H1 (cell line): ENCODE measurements around the gene GRIN3A. TPM values are rescaled to one million over a fixed set of nuclear protein-coding genes. Genes with fewer than 3 reads are reported as not detected.
A peak's percentile ranks its signal among the peaks of the same experiment; 100 is the strongest.

Source experiments
- CTCF ChIA-PET: fragments of 300-600 bp; sonication (Branson Sonifier 250); formaldehyde crosslinking; loops from one replicate; lab custom pipeline; 2021; ENCODE audit not compliant: partially characterized antibody; lab: Charles Lee
- POLR2A ChIA-PET: fragments of 300-600 bp; sonication (Branson Sonifier 250); formaldehyde crosslinking; loops from one replicate; lab custom pipeline; 2021; ENCODE audit warnings: inconsistent platforms; ENCODE audit not compliant: partially characterized antibody; lab: Charles Lee
- DNase-seq, 2 experiments: peaks; one replicate each; pipeline versions ENCODE4 v3.0.0 to v3.0.0-alpha.2; 2010 to 2022; ENCODE audit warnings: low spot score in 2 of 2, low read depth in 1 of 2, mixed read lengths in 1 of 2
- FAIRE-seq: peaks from 2 replicates; lab custom pipeline; 2011; peaks lifted over from hg19 to GRCh38; lab: Jason Lieb, UNC
- H2AFZ ChIP-seq: 2 replicates; pipeline ENCODE4 v1.8.1; 2012; ENCODE audit warnings: low read length, inconsistent platforms
- H2AK5ac ChIP-seq: 2 replicates; pipeline ENCODE4 v1.6.1; 2013; ENCODE audit warnings: low read depth, low read length
- H2BK120ac ChIP-seq: replicated peaks from 2 replicates; pipeline ENCODE3; 2013; ENCODE audit warnings: low read depth, low read length, inconsistent platforms
- H2BK12ac ChIP-seq: 2 replicates; pipeline ENCODE4 v1.6.1; 2013; ENCODE audit warnings: low read depth, low read length
- H2BK15ac ChIP-seq: 2 replicates; pipeline ENCODE4 v1.6.1; 2013; ENCODE audit warnings: low read length
- H2BK20ac ChIP-seq: 2 replicates; pipeline ENCODE4 v1.6.1; 2013; ENCODE audit warnings: low read length
- H2BK5ac ChIP-seq: 2 replicates; pipeline ENCODE4 v1.6.1; 2013; ENCODE audit warnings: low read depth, low read length
- H3K14ac ChIP-seq: 2 replicates; pipeline ENCODE4 v1.6.1; 2013; ENCODE audit warnings: inconsistent platforms; ENCODE audit not compliant: insufficient read length
- H3K18ac ChIP-seq: 2 replicates; pipeline ENCODE4 v1.6.1; 2013; ENCODE audit warnings: low read length; ENCODE audit errors: extremely low read depth
- H3K23ac ChIP-seq: 2 replicates; pipeline ENCODE4 v1.6.1; 2013; ENCODE audit warnings: inconsistent platforms; ENCODE audit not compliant: insufficient read length
- H3K23me2 ChIP-seq: 2 replicates; pipeline ENCODE4 v1.6.1; 2013; ENCODE audit warnings: low read depth, low read length
- H3K27ac ChIP-seq: 2 replicates; pipeline ENCODE4 v1.6.1; 2011; ENCODE audit warnings: low read depth, low read length, inconsistent platforms
- H3K27me3 ChIP-seq, 4 experiments: replicated peaks in 1 of 4; 1 replicate in 1 of 4; 2 replicates in 3 of 4; pipeline versions ENCODE4 v1.6.1 to v1.8.1; 2011 to 2013; ENCODE audit warnings: low read length in 3 of 4, mild to moderate bottlenecking in 3 of 4, inconsistent platforms in 2 of 4, mixed read lengths in 2 of 4, moderate library complexity in 1 of 4; ENCODE audit not compliant: control insufficient read depth in 3 of 4, insufficient read depth in 3 of 4; ENCODE audit errors: extremely low read depth in 1 of 4
- H3K36me3 ChIP-seq, 4 experiments: 2 replicates each; pipeline versions ENCODE4 v1.6.1 to v1.8.1; 2011 to 2013; ENCODE audit warnings: mild to moderate bottlenecking in 4 of 4, low read length in 3 of 4, moderate library complexity in 2 of 4, control low read depth in 1 of 4, inconsistent platforms in 1 of 4; ENCODE audit not compliant: insufficient read depth in 4 of 4, control insufficient read depth in 2 of 4
- H3K4ac ChIP-seq: replicated peaks from 2 replicates; pipeline ENCODE3; 2013; ENCODE audit warnings: low read length, low read depth, mixed read lengths, inconsistent platforms; ENCODE audit not compliant: insufficient read length
- H3K4me1 ChIP-seq, 4 experiments: replicated peaks in 1 of 4; 1 replicate in 1 of 4; 2 replicates in 3 of 4; pipeline versions ENCODE4 v1.6.1 to v1.8.1; 2011 to 2013; ENCODE audit warnings: low read length in 3 of 4, inconsistent platforms in 2 of 4, mixed read lengths in 1 of 4; ENCODE audit not compliant: insufficient read depth in 4 of 4, control insufficient read depth in 3 of 4
- H3K4me2 ChIP-seq, 2 experiments: 2 replicates each; pipeline versions ENCODE4 v1.6.1 to v1.8.1; 2011 to 2013; ENCODE audit warnings: low read depth in 2 of 2, low read length in 2 of 2, control low read depth in 1 of 2, inconsistent platforms in 1 of 2, mild to moderate bottlenecking in 1 of 2; ENCODE audit not compliant: insufficient read depth in 1 of 2
- H3K4me3 ChIP-seq, 4 experiments: fragments of 200-600, 300-600 bp in 1 of 4; sonication (generic), shearing (Covaris generic), sonication (Bioruptor Twin) in 1 of 4; 2 replicates each; pipeline versions ENCODE4 v1.5.1 to v1.8.1; 2011 to 2016; ENCODE audit warnings: low read length in 4 of 4, low read depth in 3 of 4, control low read depth in 2 of 4, inconsistent platforms in 2 of 4, mild to moderate bottlenecking in 2 of 4, mixed read lengths in 1 of 4, moderate library complexity in 1 of 4; ENCODE audit not compliant: insufficient read depth in 2 of 4; ENCODE audit errors: extremely low read depth in 1 of 4
- H3K56ac ChIP-seq: replicated peaks from 2 replicates; pipeline ENCODE3; 2013; ENCODE audit warnings: low read depth, mild to moderate bottlenecking, mixed read lengths, low read length, inconsistent platforms; ENCODE audit not compliant: insufficient read length
- H3K79me1 ChIP-seq: 2 replicates; pipeline ENCODE4 v1.6.1; 2013; ENCODE audit warnings: low read depth, low read length, control low read depth
- H3K79me2 ChIP-seq, 2 experiments: 2 replicates each; pipeline versions ENCODE4 v1.6.1 to v1.8.1; 2012 to 2013; ENCODE audit warnings: low read length in 2 of 2, mild to moderate bottlenecking in 2 of 2, inconsistent platforms in 1 of 2; ENCODE audit not compliant: insufficient read depth in 2 of 2, control insufficient read depth in 1 of 2
- H3K9ac ChIP-seq, 4 experiments: replicated peaks in 1 of 4; 1 replicate in 1 of 4; 2 replicates in 3 of 4; pipeline versions ENCODE4 v1.6.1 to v1.8.1; 2011 to 2013; ENCODE audit warnings: low read depth in 3 of 4, low read length in 3 of 4, control low read depth in 2 of 4, mild to moderate bottlenecking in 2 of 4, moderate library complexity in 2 of 4, inconsistent platforms in 1 of 4; ENCODE audit errors: extremely low read depth in 1 of 4
- H3K9me3 ChIP-seq, 2 experiments: 2 replicates each; pipeline versions ENCODE4 v1.6.1 to v1.8.1; 2012 to 2013; ENCODE audit warnings: mild to moderate bottlenecking in 2 of 2, moderate library complexity in 2 of 2, control low read depth in 1 of 2, inconsistent platforms in 1 of 2, low read depth in 1 of 2, low read length in 1 of 2, mixed read lengths in 1 of 2; ENCODE audit not compliant: insufficient read depth in 2 of 2
- H4K20me1 ChIP-seq, 2 experiments: replicated peaks in 1 of 2; 2 replicates each; pipeline versions ENCODE3 to v1.8.1; 2011 to 2013; ENCODE audit warnings: inconsistent platforms in 2 of 2, low read length in 2 of 2, mild to moderate bottlenecking in 1 of 2; ENCODE audit not compliant: insufficient read depth in 2 of 2, control insufficient read depth in 1 of 2
- H4K5ac ChIP-seq: 2 replicates; pipeline ENCODE4 v1.6.1; 2013; ENCODE audit warnings: low read length, low read depth, mixed read lengths, inconsistent platforms; ENCODE audit not compliant: insufficient read length
- H4K8ac ChIP-seq: 2 replicates; pipeline ENCODE4 v1.8.0; 2013; ENCODE audit warnings: mild to moderate bottlenecking, moderate library complexity, low read length, inconsistent platforms; ENCODE audit not compliant: insufficient read depth; ENCODE audit errors: extremely low read depth
- H4K91ac ChIP-seq: replicated peaks from 2 replicates; pipeline ENCODE3; 2013; ENCODE audit warnings: low read length, mixed read lengths, inconsistent platforms; ENCODE audit not compliant: insufficient read length
- GTF2F1 ChIP-seq: IDR thresholded peaks from 2 replicates; pipeline ENCODE4 v1.6.1; 2012; ENCODE audit warnings: low read depth, low read length, improper control_type of control experiment, borderline replicate concordance
- MAX ChIP-seq: IDR thresholded peaks from 2 replicates; pipeline ENCODE4 v1.6.1; 2012; ENCODE audit warnings: inconsistent platforms
- WGBS, 2 experiments: shearing (Covaris generic) in 1 of 2; methylation state at CpG; one replicate each; pipeline versions ENCODE4 v1.1.6 to v1.1.7; 2013 to 2015; ENCODE audit warnings: low lambda C conversion rate in 2 of 2, mixed read lengths in 2 of 2, inconsistent platforms in 1 of 2, low coverage in 1 of 2, missing lambda C conversion rate in 1 of 2; ENCODE audit not compliant: insufficient replicate concordance in 2 of 2, insufficient coverage in 1 of 2, insufficient read length in 1 of 2; ENCODE audit errors: extremely low coverage in 1 of 2, missing lambda C conversion rate in 1 of 2; 5-methylcytosine and 5-hydroxymethylcytosine counted together
- polyA plus RNA-seq, 7 experiments: library from polyadenylated mRNA; depleted of rRNA in 3 of 7; stranded (reverse) in 5 of 7; unstranded in 2 of 7; fragments of >200 nt in 5 of 7; fragments of 200-250 nt in 2 of 7; gene quantifications; 1 replicate in 5 of 7; 2 replicates in 1 of 7; 4 replicates in 1 of 7; pipeline versions ENCODE4 v1.2.1 to v1.2.3, GENCODE V29; 2011 to 2013; ENCODE audit warnings: missing spikeins in 2 of 7, mixed read lengths in 2 of 7
- total RNA-seq: library from RNA; stranded (reverse); fragmentation: NEBNext Ultra II Directional; extraction: Animal tissue kit (Norgen Biotek cat#: 25700); gene quantifications from 2 replicates; pipeline ENCODE4 v1.2.1, GENCODE V29; 2021

GRIN3A gene
- total and polyA plus RNA-seq, 2 of the 8 experiments (the other 6 are each of a cell fraction or from before 2014, with no cell fraction given), result 0.04 TPM; not detected in 1

DNA sequence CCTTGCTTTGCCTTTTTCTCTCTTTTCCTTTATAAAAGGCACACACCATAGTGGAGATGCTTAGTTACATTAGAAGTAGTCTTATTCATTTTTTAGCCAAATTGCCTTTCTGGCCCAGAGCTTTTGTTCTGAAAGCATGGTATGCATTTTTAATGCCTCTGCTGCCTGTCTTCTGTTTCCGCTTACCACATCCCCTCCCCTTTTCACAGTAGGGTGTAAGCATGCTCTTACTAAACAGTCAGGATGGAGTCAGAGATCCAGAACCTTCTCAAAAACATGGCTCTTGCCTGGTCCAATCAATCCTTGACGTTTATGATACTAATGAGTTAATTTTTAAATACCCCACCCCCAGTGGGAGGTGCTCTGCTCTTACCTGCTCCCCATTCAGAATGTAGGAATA, 166.1 kb downstream of the GRIN3A start:
- Histone ChIP-seq H2BK120ac (no peak overlapping the region), H3K9me3 (no peaks in the 10 kb centered on the region), H3K4me3 (no peak overlapping the region), H4K91ac (no peak overlapping the region), H3K79me1 (no peaks in the 10 kb centered on the region), H3K56ac (no peak overlapping the region), H3K23ac (no peak overlapping the region)
- FAIRE-seq, result no peak
- POLR2A ChIA-PET, result interaction anchor here (1.0 to 1.6 kb wide), 3 partner anchors 11 to 71 kb away, joined by 3 read pairs; no protein-coding TSS in a partner anchor
- 0 out of 2 replicates have a peak, but pooled peaks have one; percentile 12 for TF ChIP-seq MAX
- no peak for TF ChIP-seq GTF2F1
- TF ChIP-seq, all 59 proteins: peak for 1
- no peak overlapping the region for H2BK20ac ChIP-seq
- no peak overlapping the region for H3K27ac ChIP-seq
- no peaks in the 10 kb centered on the region for H3K27me3 ChIP-seq
- peaks cover 0 to 16% (median 4%) of the 10 kb centered on the region in 4 experiments; a peak in 3 of 7 replicates for H3K4me1 ChIP-seq
- H3K4me2 ChIP-seq, result 0 out of 4 replicates have a peak overlapping the region, but pooled peaks of 1 of the 2 experiments have one; percentile 1
- H3K14ac ChIP-seq, result no peak overlapping the region
- H4K20me1 ChIP-seq, result no peaks in the 10 kb centered on the region
- H3K23me2 ChIP-seq, result no peaks in the 10 kb centered on the region
- no peak overlapping the region for H3K9ac ChIP-seq
- no peak for DNase-seq
- no peak overlapping the region for H3K18ac ChIP-seq
- no peak overlapping the region for H2BK12ac ChIP-seq
- H4K5ac ChIP-seq, result no peak overlapping the region
- H2BK15ac ChIP-seq, result no peak overlapping the region
- no peak overlapping the region for H3K4ac ChIP-seq
- no peak overlapping the region for H2AFZ ChIP-seq
- H4K8ac ChIP-seq, result no peak overlapping the region
- no peaks in the 10 kb centered on the region for H3K79me2 ChIP-seq
- H2BK5ac ChIP-seq, result no peak overlapping the region
- CTCF ChIA-PET, result interaction anchor here (1.3 to 1.4 kb wide), 4 partner anchors 32 to 124 kb away, joined by 3 to 5 read pairs (median 3); no protein-coding TSS in a partner anchor
- H3K36me3 ChIP-seq, result peaks cover 0 to 7% (median 2%) of the 10 kb centered on the region in 4 experiments; a peak in 4 of 8 replicates
- 58% methylated on average over 2 of the region's 2 CpGs; no CpG with 5 or more reads in 1 of the 2 experiments for WGBS, 2 experiments
- H2AK5ac ChIP-seq, result no peak overlapping the region
